BJ (cell line): ENCODE measurements around the gene SNX17. TPM values are rescaled to one million over a fixed set of nuclear protein-coding genes. Genes with fewer than 3 reads are reported as not detected.
A peak's percentile ranks its signal among the peaks of the same experiment; 100 is the strongest.

ENCODE experiments used
- CTCF ChIA-PET: fragments of 350-600 bp; formaldehyde crosslinking; extraction: SDS; loops from one replicate; lab custom pipeline; 2021; ENCODE audit warnings: antibody characterized with exemption, inconsistent platforms; lab: Yijun Ruan, JAX
- POLR2A ChIA-PET: fragments of 300-600 bp; sonication (Branson Sonifier 250); formaldehyde crosslinking; extraction: SDS; loops from one replicate; lab custom pipeline; 2021; ENCODE audit warnings: antibody characterized with exemption; lab: Charles Lee
- DNase-seq: peaks from one replicate; pipeline ENCODE4 v3.0.0-alpha.2; 2011; ENCODE audit warnings: low read depth
- H3K27me3 ChIP-seq: 2 replicates; pipeline ENCODE4 v1.6.0; 2011; ENCODE audit warnings: low read length; ENCODE audit not compliant: control insufficient read depth, insufficient read depth
- H3K36me3 ChIP-seq: 2 replicates; pipeline ENCODE4 v1.5.1; 2011; ENCODE audit warnings: low read length; ENCODE audit not compliant: control insufficient read depth, insufficient read depth
- H3K4me3 ChIP-seq: 2 replicates; pipeline ENCODE4 v1.5.1; 2011; ENCODE audit warnings: low read depth, mild to moderate bottlenecking, control low read depth, low read length
- polyA plus RNA-seq: library from polyadenylated mRNA; depleted of rRNA; stranded (reverse); fragments of >200 nt; gene quantifications from 2 replicates; pipeline ENCODE4 v1.2.3, GENCODE V29; 2011
- TF ChIP-seq, protein P1 (sequence below): IDR thresholded peaks from 2 replicates; pipeline ENCODE4 v1.5.1; 2011; ENCODE audit warnings: low read depth, mild to moderate bottlenecking, control low read depth, inconsistent platforms, low read length, moderate library complexity; ENCODE audit not compliant: insufficient read depth

The SNX17 gene
- polyA plus RNA-seq, 1 experiment = 154 TPM

DNA sequence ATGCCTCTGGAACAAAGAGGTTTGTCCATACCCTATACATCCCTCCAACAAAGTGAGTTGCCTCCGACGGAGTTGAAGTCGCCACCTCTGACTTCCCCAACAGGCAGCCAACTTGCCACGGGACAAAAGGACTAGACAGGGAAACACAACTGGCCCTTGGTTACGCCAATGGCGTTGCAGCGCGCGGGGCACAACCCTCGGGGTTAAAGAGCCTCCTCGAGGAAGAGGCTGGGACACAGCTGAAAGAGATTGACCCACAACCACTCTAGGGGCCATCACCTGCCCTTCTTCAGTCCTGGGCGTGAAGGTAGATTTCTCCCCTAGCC is 14.4 kb upstream of the SNX17 start:
- DNase-seq = no peak
- no peaks in the 10 kb centered on the region for H3K27me3 ChIP-seq
- no peaks in the 10 kb centered on the region for H3K36me3 ChIP-seq
- H3K4me3 ChIP-seq = peak overlapping the region; percentile 67
- ChIA-PET CTCF (interaction anchor here (1.5 to 1.6 kb wide), 3 partner anchors 13 to 16 kb away, joined by 3 to 8 read pairs (median 3); partner anchors contain the start of genes EIF2B4 and SNX17), POLR2A (interaction anchor here (1.1 kb wide), 1 partner anchor 14 kb away, joined by 4 read pairs; the partner anchor contains the start of gene EIF2B4)
- TF ChIP-seq, protein P1, sequence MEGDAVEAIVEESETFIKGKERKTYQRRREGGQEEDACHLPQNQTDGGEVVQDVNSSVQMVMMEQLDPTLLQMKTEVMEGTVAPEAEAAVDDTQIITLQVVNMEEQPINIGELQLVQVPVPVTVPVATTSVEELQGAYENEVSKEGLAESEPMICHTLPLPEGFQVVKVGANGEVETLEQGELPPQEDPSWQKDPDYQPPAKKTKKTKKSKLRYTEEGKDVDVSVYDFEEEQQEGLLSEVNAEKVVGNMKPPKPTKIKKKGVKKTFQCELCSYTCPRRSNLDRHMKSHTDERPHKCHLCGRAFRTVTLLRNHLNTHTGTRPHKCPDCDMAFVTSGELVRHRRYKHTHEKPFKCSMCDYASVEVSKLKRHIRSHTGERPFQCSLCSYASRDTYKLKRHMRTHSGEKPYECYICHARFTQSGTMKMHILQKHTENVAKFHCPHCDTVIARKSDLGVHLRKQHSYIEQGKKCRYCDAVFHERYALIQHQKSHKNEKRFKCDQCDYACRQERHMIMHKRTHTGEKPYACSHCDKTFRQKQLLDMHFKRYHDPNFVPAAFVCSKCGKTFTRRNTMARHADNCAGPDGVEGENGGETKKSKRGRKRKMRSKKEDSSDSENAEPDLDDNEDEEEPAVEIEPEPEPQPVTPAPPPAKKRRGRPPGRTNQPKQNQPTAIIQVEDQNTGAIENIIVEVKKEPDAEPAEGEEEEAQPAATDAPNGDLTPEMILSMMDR = no peak

- no peaks in the 10 kb centered on the region for H3K36me3 ChIP-seq
- TF ChIP-seq, protein P1 = no peak
- no peaks in the 10 kb centered on the region for H3K27me3 ChIP-seq
- CTCF ChIA-PET = interaction anchor here (0.8 to 1.6 kb wide), 4 partner anchors 13 to 32 kb away, joined by 3 to 8 read pairs (median 3); partner anchors contain the start of genes EIF2B4 and SNX17
- peak within 1 kb of the TSS; percentile 67 for H3K4me3 ChIP-seq
- peak; percentile 87 for DNase-seq
- POLR2A ChIA-PET = interaction anchor here (1.1 kb wide), 1 partner anchor 13 kb away, joined by 4 read pairs; the partner anchor contains the start of gene EIF2B4
These were observed 13.8 kb upstream of the SNX17 start, which contains the start of gene GTF3C2 for GRCh38 chr2:27356382-27357181. Gene GTF3C2, minus strand, starts transcription at chr2:27356764. Its CDS starts 13,210 bp downstream, at chr2:27343554.

- TF ChIP-seq, protein P1 = no peak
- Histone ChIP-seq H3K27me3 (no peaks in the 10 kb centered on the region), H3K36me3 (peaks cover 16% of the 10 kb centered on the region), H3K4me3 (no peak overlapping the region)
- ChIA-PET POLR2A (no interaction called here), CTCF (interaction anchor here (0.5 to 0.7 kb wide), 3 partner anchors 193 to 1294 kb away, joined by 3 to 4 read pairs (median 3); no protein-coding TSS in a partner anchor)
- DNase-seq = no peak
These were observed 7.6 kb upstream of the SNX17 start for GRCh38 chr2:27362678-27363420.

DNA sequence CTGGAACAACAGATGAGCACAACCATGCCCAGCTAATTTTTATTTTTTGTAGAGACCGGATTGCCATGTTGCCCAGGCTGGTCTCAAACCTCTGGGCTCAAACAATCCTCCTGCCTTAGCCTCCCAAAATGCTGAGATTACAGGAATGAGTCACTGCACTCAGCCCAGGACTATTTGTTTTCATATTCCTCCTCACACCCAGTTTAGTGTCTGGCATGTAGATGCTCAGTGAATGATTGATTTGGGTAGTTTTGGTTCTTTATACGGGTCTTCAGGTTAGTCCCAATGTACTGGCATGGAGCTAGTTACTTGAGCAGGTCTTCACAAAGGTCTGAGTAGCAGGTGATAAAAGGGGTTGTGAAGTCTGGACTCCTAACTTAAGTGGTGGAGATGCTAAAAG is 6.5 kb upstream of the SNX17 start:
- H3K4me3 ChIP-seq = no peak overlapping the region
- ChIA-PET POLR2A (interaction anchor here (0.6 kb wide), 1 partner anchor 50 kb away, joined by 3 read pairs; no protein-coding TSS in a partner anchor), CTCF (no interaction called here)
- DNase-seq = no peak
- TF ChIP-seq, protein P1 = no peak
- peaks cover 18% of the 10 kb centered on the region for H3K36me3 ChIP-seq
- no peaks in the 10 kb centered on the region for H3K27me3 ChIP-seq
